CD4-positive, alpha-beta T cell (primary cell): ENCODE results near the gene SAMHD1. TPM values are rescaled to one million over a fixed set of nuclear protein-coding genes. Genes with fewer than 3 reads are reported as not detected.
"Not testable (repeated sequence)": the region's sequence is repeated elsewhere in the genome, so short reads cannot be mapped to it uniquely, and the experiment has no call there.

Experiments used
- ATAC-seq: fragments of 200-7000 bp; cut with Tn5 transposase; one replicate; pipeline ENCODE4 v1.10.0; 2022; ENCODE audit warnings: mild to moderate bottlenecking; ENCODE audit not compliant: poor library complexity
- CTCF ChIA-PET: fragments of 350-600 bp; sonication (Branson Sonifier 250); formaldehyde crosslinking; loops from one replicate; lab custom pipeline; 2021; ENCODE audit warnings: antibody characterized with exemption, inconsistent platforms; lab: Charles Lee
- POLR2A ChIA-PET: fragments of 350-600 bp; sonication (Branson Sonifier 250); formaldehyde crosslinking; loops from one replicate; lab custom pipeline; 2021; ENCODE audit warnings: antibody characterized with exemption, inconsistent platforms; lab: Charles Lee
- DNase-seq, 14 experiments: peaks; one replicate each; pipeline ENCODE4 v3.0.0-alpha.2; 2013 to 2020; ENCODE audit warnings: mixed read lengths in 2 of 14
- H3K27ac ChIP-seq, 2 donors: one replicate each; pipeline versions ENCODE4 v1.5.1 to v1.7.0; 2013; ENCODE audit warnings: low read length in 2 of 2, low read depth in 1 of 2, mild to moderate bottlenecking in 1 of 2
- H3K27me3 ChIP-seq, 2 experiments: 1 replicate in 1 of 2; 2 replicates in 1 of 2; pipeline versions ENCODE4 v1.6.1 to v1.7.0; 2013; ENCODE audit warnings: low read length in 2 of 2, control low read depth in 1 of 2, mild to moderate bottlenecking in 1 of 2, moderate library complexity in 1 of 2; ENCODE audit not compliant: insufficient read depth in 2 of 2, control insufficient read depth in 1 of 2
- H3K36me3 ChIP-seq: one replicate; pipeline ENCODE4 v1.6.1; 2013; ENCODE audit warnings: low read length, control low read depth; ENCODE audit not compliant: insufficient read depth
- H3K4me1 ChIP-seq: one replicate; pipeline ENCODE4 v1.6.1; 2013; ENCODE audit warnings: low read length, control low read depth; ENCODE audit not compliant: insufficient read depth
- H3K4me3 ChIP-seq: one replicate; pipeline ENCODE4 v1.5.1; 2013; ENCODE audit warnings: mild to moderate bottlenecking, low read length, moderate library complexity
- H3K9me3 ChIP-seq, 2 experiments: 1 replicate in 1 of 2; 2 replicates in 1 of 2; pipeline versions ENCODE4 v1.6.1 to v1.7.0; 2013; ENCODE audit warnings: low read length in 2 of 2, mild to moderate bottlenecking in 2 of 2, control low read depth in 1 of 2, moderate library complexity in 1 of 2; ENCODE audit not compliant: control insufficient read depth in 1 of 2, insufficient read depth in 1 of 2
- H3K27ac Mint-ChIP-seq: one replicate; pipeline ENCODE4 v1.8.0; 2020; ENCODE audit warnings: mixed read lengths
- H3K27me3 Mint-ChIP-seq: one replicate; pipeline ENCODE4 v1.8.0; 2021; ENCODE audit warnings: mixed read lengths
- H3K36me3 Mint-ChIP-seq: one replicate; pipeline ENCODE4 v1.8.0; 2021; ENCODE audit warnings: low read depth, mixed read lengths
- H3K4me1 Mint-ChIP-seq: one replicate; pipeline ENCODE4 v1.8.0; 2021; ENCODE audit warnings: low read depth, mixed read lengths
- H3K4me3 Mint-ChIP-seq: one replicate; pipeline ENCODE4 v1.8.0; 2020; ENCODE audit warnings: mild to moderate bottlenecking, mixed read lengths
- H3K9me3 Mint-ChIP-seq: one replicate; pipeline ENCODE4 v1.8.0; 2020; ENCODE audit warnings: mixed read lengths
- CTCF ChIP-seq: fragments of 200-600 bp; IDR thresholded peaks from one replicate; pipeline ENCODE4 v1.8.0; 2022; ENCODE audit warnings: antibody characterized with exemption, mild to moderate bottlenecking
- intact Hi-C, 2 experiments: fragments of 100-400 bp; cut with DNase I in 1 of 2; cut with micrococcal nuclease in 1 of 2; formaldehyde crosslinking; loops; one replicate each; pipeline versions ENCODE4 v1.15.1 to v1.9.0; 2023 to 2025; cut with DNase I, micrococcal nuclease
- total RNA-seq, 174 experiments: library from RNA in 2 of 174; stranded (reverse) in 2 of 174; gene quantifications; one replicate each; pipeline ENCODE4 v1.2.3 and lab custom pipeline; 2021 to 2026

The SAMHD1 gene
- total RNA-seq, 2 experiments from 2014 or later = 232 to 239 TPM

- peaks cover 73% of the 10 kb centered on the region for H3K4me1 Mint-ChIP-seq
- peak overlapping the region; percentile 96 for H3K27ac Mint-ChIP-seq
- H3K4me3 Mint-ChIP-seq = peak overlapping the region; percentile 72
- ChIA-PET CTCF (interaction anchor here (1.2 to 1.4 kb wide), 2 partner anchors 39 to 40 kb away, joined by 3 to 4 read pairs; no protein-coding TSS in a partner anchor), POLR2A (interaction anchor here (0.9 to 1.8 kb wide), 10 partner anchors 12 to 209 kb away, joined by 3 to 13 read pairs (median 4); partner anchors contain the start of gene RPN2)
- no peak for TF ChIP-seq CTCF
- H3K4me1 ChIP-seq = peaks cover 79% of the 10 kb centered on the region
- no peaks in the 10 kb centered on the region for H3K36me3 ChIP-seq
- peak overlapping the region; percentile 45 to 74 for H3K27ac ChIP-seq
- DNase-seq = peak in 13 of 14 experiments; percentile 23 to 71 (median 40)
- intact Hi-C loops = loop anchor here in 1 of 2 experiments (2.0 kb wide), 1 partner anchor 19 kb away; the partner anchor contains the start of gene SAMHD1
- no peaks in the 10 kb centered on the region for H3K27me3 Mint-ChIP-seq
- H3K9me3 ChIP-seq = no peaks in the 10 kb centered on the region
- peak overlapping the region; percentile 13 for H3K4me3 ChIP-seq
- ATAC-seq = peak; percentile 74
- peaks cover 6% of the 10 kb centered on the region for H3K9me3 Mint-ChIP-seq
- peaks cover 22% of the 10 kb centered on the region for H3K36me3 Mint-ChIP-seq
- no peaks in the 10 kb centered on the region for H3K27me3 ChIP-seq
Observed at GRCh38 chr20:36969478-36970186, 18.1 kb upstream of the SAMHD1 start.

GRCh38 chr20:36969051-36969450, 17.5 kb upstream of the SAMHD1 start:
- Mint-ChIP-seq H3K9me3 (peaks cover 6% of the 10 kb centered on the region), H3K27me3 (no peaks in the 10 kb centered on the region), H3K27ac (peak overlapping the region; percentile 96), H3K4me1 (peaks cover 73% of the 10 kb centered on the region), H3K36me3 (peaks cover 22% of the 10 kb centered on the region), H3K4me3 (peak overlapping the region; percentile 72)
- no peak for ATAC-seq
- Histone ChIP-seq H3K9me3 (no peaks in the 10 kb centered on the region), H3K4me1 (peaks cover 73% of the 10 kb centered on the region), H3K27me3 (no peaks in the 10 kb centered on the region), H3K27ac (peak overlapping the region; percentile 45 to 74), H3K36me3 (no peaks in the 10 kb centered on the region), H3K4me3 (peak overlapping the region; percentile 13)
- TF ChIP-seq CTCF = no peak
- DNase-seq = no peak
- intact Hi-C loops = loop anchor here in 1 of 2 experiments (2.0 kb wide), 1 partner anchor 18 kb away; the partner anchor contains the start of gene SAMHD1
- ChIA-PET CTCF (interaction anchor here (1.2 kb wide), 1 partner anchor 41 kb away, joined by 3 read pairs; no protein-coding TSS in a partner anchor), POLR2A (interaction anchor here (0.9 to 1.8 kb wide), 8 partner anchors 11 to 210 kb away, joined by 3 to 13 read pairs (median 4); partner anchors contain the start of gene RPN2)

GRCh38 chr20:36967636-36968035, 16.1 kb upstream of the SAMHD1 start:
- H3K27me3 ChIP-seq = no peaks in the 10 kb centered on the region
- CTCF ChIA-PET = no interaction called here
- H3K4me3 ChIP-seq = no peak overlapping the region
- TF ChIP-seq CTCF = no peak
- Mint-ChIP-seq H3K27ac (peak overlapping the region; percentile 96), H3K9me3 (peaks cover 6% of the 10 kb centered on the region), H3K36me3 (peaks cover 22% of the 10 kb centered on the region), H3K27me3 (no peaks in the 10 kb centered on the region), H3K4me1 (peaks cover 69% of the 10 kb centered on the region), H3K4me3 (peak overlapping the region; percentile 46)
- intact Hi-C loops = loop anchor here (1.0 to 2.0 kb wide), 2 partner anchors 8 to 17 kb away; partner anchors contain the start of gene SAMHD1 (in 1 of the 2)
- DNase-seq (peak in 6 of 14 experiments; percentile 17 to 65 (median 34)), ATAC-seq (peak; percentile 67)
- POLR2A ChIA-PET = no interaction called here
- H3K4me1 ChIP-seq = peaks cover 59% of the 10 kb centered on the region
- no peaks in the 10 kb centered on the region for H3K36me3 ChIP-seq
- peak overlapping the region in 1 of 2 donors; percentile 40 for H3K27ac ChIP-seq
- H3K9me3 ChIP-seq = peaks cover under 1 to 4% of the 10 kb centered on the region in 2 experiments

- not testable (repeated sequence) for H3K4me3 ChIP-seq, H3K36me3 ChIP-seq, H3K9me3 Mint-ChIP-seq, H3K4me3 Mint-ChIP-seq, DNase-seq, H3K27me3 Mint-ChIP-seq, H3K27me3 ChIP-seq
- ChIA-PET CTCF (interaction anchor here (0.7 kb wide), 1 partner anchor 11 kb away, joined by 6 read pairs; no protein-coding TSS in a partner anchor), POLR2A (interaction anchor here (0.6 to 1.5 kb wide), 3 partner anchors 8 to 185 kb away, joined by 3 to 4 read pairs (median 3); no protein-coding TSS in a partner anchor)
- peak overlapping the region in 1 of 2 donors; percentile 40 for H3K27ac ChIP-seq
- Mint-ChIP-seq H3K27ac (peak overlapping the region; percentile 96), H3K36me3 (peaks cover 22% of the 10 kb centered on the region), H3K4me1 (peaks cover 69% of the 10 kb centered on the region)
- H3K4me1 ChIP-seq = peaks cover 57% of the 10 kb centered on the region
- ATAC-seq = peak; percentile 21
- peaks cover 7 to 11% of the 10 kb centered on the region in 2 experiments for H3K9me3 ChIP-seq
- intact Hi-C loops = loop anchor here in 1 of 2 experiments (1.0 kb wide), 1 partner anchor 8 kb away; no protein-coding TSS in a partner anchor
Observed at GRCh38 chr20:36966965-36967364, 15.5 kb upstream of the SAMHD1 start.
